GM21381 (cell line): ENCODE results near the gene IL17D.
"Not testable (repeated sequence)": the region's sequence is repeated elsewhere in the genome, so short reads cannot be mapped to it uniquely, and the experiment has no call there.

Experiments used
- ATAC-seq: cut with Tn5 transposase; IDR thresholded peaks from one replicate; pipeline ENCODE4 v1.9.1; 2021; ENCODE audit warnings: mild to moderate bottlenecking, moderate library complexity; ENCODE audit not compliant: unreplicated experiment

The IL17D gene

GRCh38 chr13:20702915-20703779, at the start of gene IL17D:
IL17D (plus strand) TSS chr13:20703699; CDS start chr13:20704002, 303 bp downstream.
- ATAC-seq: peak; percentile 23

- no peak for ATAC-seq
Observed at GRCh38 chr13:20654156-20654555, 49.3 kb upstream of the IL17D start.

- no peak for ATAC-seq
Observed at GRCh38 chr13:20658451-20659040, 45.0 kb upstream of the IL17D start.

- no peak for ATAC-seq
Observed at GRCh38 chr13:20664351-20664750, 39.1 kb upstream of the IL17D start.

- ATAC-seq: no peak
Observed at GRCh38 chr13:20666948-20667347, 36.6 kb upstream of the IL17D start.

- ATAC-seq: no peak
Observed at GRCh38 chr13:20667857-20668437, 35.6 kb upstream of the IL17D start.

- ATAC-seq: no peak
Observed at GRCh38 chr13:20669162-20669561, 34.3 kb upstream of the IL17D start.

- no peak for ATAC-seq
Observed at GRCh38 chr13:20671789-20672188, 31.7 kb upstream of the IL17D start.

- ATAC-seq: no peak
Observed at GRCh38 chr13:20672772-20673171, 30.7 kb upstream of the IL17D start.

- ATAC-seq: no peak
Observed at GRCh38 chr13:20673715-20674114, 29.8 kb upstream of the IL17D start.

GRCh38 chr13:20676213-20676612, 27.3 kb upstream of the IL17D start:
- ATAC-seq: no peak

GRCh38 chr13:20678606-20679005, 24.9 kb upstream of the IL17D start:
- ATAC-seq: not testable (repeated sequence)

- ATAC-seq: no peak
Observed at GRCh38 chr13:20679879-20680278, 23.6 kb upstream of the IL17D start.

GRCh38 chr13:20680416-20681080, 23.0 kb upstream of the IL17D start:
- no peak for ATAC-seq

- ATAC-seq: not testable (repeated sequence)
Observed at GRCh38 chr13:20681481-20681880, 22.0 kb upstream of the IL17D start.

- no peak for ATAC-seq
Observed at GRCh38 chr13:20682061-20682460, 21.4 kb upstream of the IL17D start.

- ATAC-seq: no peak
Observed at GRCh38 chr13:20684041-20684440, 19.5 kb upstream of the IL17D start.

- no peak for ATAC-seq
Observed at GRCh38 chr13:20684546-20684945, 19.0 kb upstream of the IL17D start.

- ATAC-seq: no peak
Observed at GRCh38 chr13:20685092-20685491, 18.4 kb upstream of the IL17D start.

GRCh38 chr13:20686167-20686566, 17.3 kb upstream of the IL17D start:
- ATAC-seq: no peak

GRCh38 chr13:20686863-20687579, 16.5 kb upstream of the IL17D start:
- no peak for ATAC-seq
